Measurements from ENCODE around the gene TEAD1. TPM values are rescaled to one million over a fixed set of nuclear protein-coding genes. Genes with fewer than 3 reads are reported as not detected.

TEAD1 gene
- polyA plus RNA-seq, 3 donors: 6.6 to 33.7 (median 13.8) TPM

GRCh38 chr11:12829540-12830314 is 155.5 kb downstream of the TEAD1 start:
- no peak overlapping the region for H3K27ac ChIP-seq (ENCODE audit: low read depth, low read length)
- 86 to 91% (median 90%) methylated on average over 2 of the region's 2 CpGs for WGBS, 3 donors

GRCh38 chr11:12831471-12832202 is 157.4 kb downstream of the TEAD1 start:
- no peak overlapping the region for H3K27ac ChIP-seq (ENCODE audit: low read depth, low read length)

GRCh38 chr11:12832480-12833224 is 158.4 kb downstream of the TEAD1 start:
- WGBS, 3 donors: 55 to 70% (median 65%) methylated on average over 2 of the region's 2 CpGs
- no peak overlapping the region for H3K27ac ChIP-seq (ENCODE audit: low read depth, low read length)

More at GRCh38 chr11:12831471-12832202, 157.4 kb downstream of the TEAD1 start:
- 71 to 90% (median 89%) methylated on average over 5 of the region's 5 CpGs for WGBS, 3 donors

- 65 to 95% (median 87%) methylated on average over 2 of the region's 2 CpGs for WGBS, 3 donors
- H3K27ac ChIP-seq (ENCODE audit: low read depth, low read length): no peak overlapping the region
These were observed 159.9 kb downstream of the TEAD1 start for GRCh38 chr11:12834166-12834565.

- WGBS, 3 donors: 94 to 100% (median 96%) methylated on average over 1 of the region's 1 CpG
- H3K27ac ChIP-seq (ENCODE audit: low read depth, low read length): no peak overlapping the region
These were observed 160.4 kb downstream of the TEAD1 start for GRCh38 chr11:12834630-12835029.

- no peak overlapping the region for H3K27ac ChIP-seq (ENCODE audit: low read depth, low read length)
- WGBS, 3 donors: 88 to 91% (median 89%) methylated on average over 11 of the region's 11 CpGs
These were observed 161.1 kb downstream of the TEAD1 start for GRCh38 chr11:12835286-12835685.

GRCh38 chr11:12838463-12839123 is 164.4 kb downstream of the TEAD1 start:
- 49 to 70% (median 55%) methylated on average over 6 of the region's 6 CpGs for WGBS, 3 donors
- H3K27ac ChIP-seq (ENCODE audit: low read depth, low read length): no peak overlapping the region

GRCh38 chr11:12840871-12841660 is 166.8 kb downstream of the TEAD1 start:
- 73 to 82% (median 74%) methylated on average over 6 of the region's 6 CpGs for WGBS, 3 donors
- H3K27ac ChIP-seq (ENCODE audit: low read depth, low read length): no peak overlapping the region

- WGBS, 3 donors: 16 to 27% (median 17%) methylated on average over 9 of the region's 9 CpGs
- H3K27ac ChIP-seq (ENCODE audit: low read depth, low read length): no peak overlapping the region
These were observed 167.9 kb downstream of the TEAD1 start for GRCh38 chr11:12841946-12842630.

GRCh38 chr11:12842933-12843636 is 168.9 kb downstream of the TEAD1 start:
- no peak overlapping the region for H3K27ac ChIP-seq (ENCODE audit: low read depth, low read length)

GRCh38 chr11:12845163-12845562 is 170.9 kb downstream of the TEAD1 start:
- 87 to 90% (median 90%) methylated on average over 6 of the region's 6 CpGs for WGBS, 3 donors
- H3K27ac ChIP-seq (ENCODE audit: low read depth, low read length): no peak overlapping the region

More at GRCh38 chr11:12842933-12843636, 168.9 kb downstream of the TEAD1 start:
- 61 to 71% (median 65%) methylated on average over 6 of the region's 6 CpGs for WGBS, 3 donors

- WGBS, 3 donors: 16 to 74% (median 56%) methylated on average over 10 of the region's 10 CpGs
- H3K27ac ChIP-seq (ENCODE audit: low read depth, low read length): no peak overlapping the region
These were observed 171.6 kb downstream of the TEAD1 start for GRCh38 chr11:12845739-12846358.

- no peak overlapping the region for H3K27ac ChIP-seq (ENCODE audit: low read depth, low read length)
- 74 to 81% (median 76%) methylated on average over 3 of the region's 3 CpGs for WGBS, 3 donors
These were observed 172.8 kb downstream of the TEAD1 start for GRCh38 chr11:12846786-12847615.

- no peak overlapping the region for H3K27ac ChIP-seq (ENCODE audit: low read depth, low read length)
- 97 to 100% (median 97%) methylated on average over 3 of the region's 3 CpGs for WGBS, 3 donors
These were observed 174.2 kb downstream of the TEAD1 start for GRCh38 chr11:12848413-12848812.

GRCh38 chr11:12853325-12853651 is 179.1 kb downstream of the TEAD1 start:
- no peak overlapping the region for H3K27ac ChIP-seq (ENCODE audit: low read depth, low read length)
- WGBS, 3 donors: 0 to 75% (median 45%) methylated on average over 1 of the region's 1 CpG
